ENCODE data around the gene ARCN1. TPM values are rescaled to one million over a fixed set of nuclear protein-coding genes. Genes with fewer than 3 reads are reported as not detected.

The ARCN1 gene
- total and polyA plus RNA-seq, 9 of the 15 experiments (the other 6 are each of a cell fraction or from before 2014, with no cell fraction given), result 30.0 to 224 (median 76.4) TPM

- no peak for TF ChIP-seq PHF21A (IDR thresholded peaks at IDR 0.05; ENCODE audit: borderline replicate concordance, low read depth)
- TF ChIP-seq HDAC6 (IDR thresholded peaks at IDR 0.05; ENCODE audit: low read depth, low read length), result no peak
- TF ChIP-seq SIX5 (IDR thresholded peaks at IDR 0.05; ENCODE audit: borderline replicate concordance in 1 of 2, insufficient read depth in 1 of 2, low read depth in 1 of 2, low read length in 2 of 2), result no peak
- no peak for TF ChIP-seq TRIM24 (IDR thresholded peaks at IDR 0.05)
- TF ChIP-seq ZNF551 (CRISPR knock-in tag; IDR thresholded peaks at IDR 0.05), result no peak
- no peak for TF ChIP-seq ZNF239 (CRISPR knock-in tag; IDR thresholded peaks at IDR 0.05)
- no peak for TF ChIP-seq ZNF134 (CRISPR knock-in tag; conservative IDR thresholded peaks at IDR 0.05)
- no peak for TF ChIP-seq CREB3 (tag; conservative IDR thresholded peaks at IDR 0.05; ENCODE audit: low read depth)
- no peak; the same call in 1 of the 2 replicates for TF ChIP-seq POLR2A (conservative IDR thresholded peaks at IDR 0.05)
- TF ChIP-seq SMAD2 (IDR thresholded peaks at IDR 0.05; ENCODE audit: low read depth, low read length), result no peak
- TF ChIP-seq ZNF395 (CRISPR knock-in tag; IDR thresholded peaks at IDR 0.05), result 0 out of 2 replicates have a peak, but pooled peaks have one; percentile 44
- TF ChIP-seq ZSCAN32 (CRISPR knock-in tag; IDR thresholded peaks at IDR 0.05), result no peak
- TF ChIP-seq ESRRB (CRISPR knock-in tag; IDR thresholded peaks at IDR 0.05; ENCODE audit: borderline replicate concordance), result no peak
- no peak for TF ChIP-seq CBX2 (IDR thresholded peaks at IDR 0.05; ENCODE audit: insufficient read depth, low read length, poor library complexity, severe bottlenecking)
- TF ChIP-seq, protein P1, sequence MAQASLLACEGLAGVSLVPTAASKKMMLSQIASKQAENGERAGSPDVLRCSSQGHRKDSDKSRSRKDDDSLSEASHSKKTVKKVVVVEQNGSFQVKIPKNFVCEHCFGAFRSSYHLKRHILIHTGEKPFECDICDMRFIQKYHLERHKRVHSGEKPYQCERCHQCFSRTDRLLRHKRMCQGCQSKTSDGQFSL (CRISPR knock-in tag; IDR thresholded peaks at IDR 0.05), result no peak
- TF ChIP-seq, protein P1 (tag; IDR thresholded peaks at IDR 0.05), result no peak
- no peak for TF ChIP-seq NR1H2 (CRISPR knock-in tag; IDR thresholded peaks at IDR 0.05)
- no peak for TF ChIP-seq RFX7 (CRISPR knock-in tag; IDR thresholded peaks at IDR 0.05)
- TF ChIP-seq PCBP1 (IDR thresholded peaks at IDR 0.05; ENCODE audit: low read depth, low read length, poor library complexity, severe bottlenecking), result no peak
- no peak for TF ChIP-seq KLF16 (IDR thresholded peaks at IDR 0.05)
- TF ChIP-seq U2AF1 (optimal IDR thresholded peaks at IDR 0.05; ENCODE audit: low read depth, low read length), result no peak
- TF ChIP-seq E2F8 (IDR thresholded peaks at IDR 0.05; ENCODE audit: low read depth, partially characterized antibody), result no peak
- TF ChIP-seq ZNF644 (tag; IDR thresholded peaks at IDR 0.05; ENCODE audit: low read depth), result 0 out of 2 replicates have a peak, but pooled peaks have one; percentile 45
- TF ChIP-seq RB1 (IDR thresholded peaks at IDR 0.05; ENCODE audit: low read depth), result no peak
Measured at GRCh38 chr11:118620529-118621070, 48.4 kb downstream of the ARCN1 start (continued).

All from K562 (cell line).